Natural killer cell (primary cell): ENCODE measurements around the gene AFG3L2. TPM values are rescaled to one million over a fixed set of nuclear protein-coding genes. Genes with fewer than 3 reads are reported as not detected.

Experiments used
- ATAC-seq, 3 donors: fragments of 150-1000 bp in 2 of 3; fragments of 200-7000 bp in 1 of 3; cut with Tn5 transposase; 1 replicate in 1 of 3; 2 replicates in 2 of 3; pipeline ENCODE4 v1.10.0; 2021; ENCODE audit warnings: mild to moderate bottlenecking in 2 of 3, moderate library complexity in 2 of 3
- DNase-seq, 2 donors: peaks; one replicate each; pipeline versions ENCODE4 v3.0.0 to v3.0.0-alpha.2; 2013 to 2021; ENCODE audit warnings: mixed read lengths in 1 of 2
- H3K27ac ChIP-seq: one replicate; pipeline ENCODE4 v1.5.1; 2013; ENCODE audit warnings: mild to moderate bottlenecking, low read length
- H3K27me3 ChIP-seq: one replicate; pipeline ENCODE4 v1.6.1; 2013; ENCODE audit warnings: low read length; ENCODE audit not compliant: control insufficient read depth, insufficient read depth
- H3K36me3 ChIP-seq: one replicate; pipeline ENCODE4 v1.6.1; 2013; ENCODE audit warnings: low read length; ENCODE audit not compliant: control insufficient read depth, insufficient read depth
- H3K4me1 ChIP-seq: one replicate; pipeline ENCODE4 v1.6.1; 2013; ENCODE audit warnings: low read length; ENCODE audit not compliant: control insufficient read depth, insufficient read depth
- H3K4me3 ChIP-seq: one replicate; pipeline ENCODE4 v1.5.1; 2013; ENCODE audit warnings: low read length
- H3K9me3 ChIP-seq: one replicate; pipeline ENCODE4 v1.6.1; 2013; ENCODE audit warnings: low read length; ENCODE audit not compliant: control insufficient read depth, insufficient read depth
- H3K27ac Mint-ChIP-seq, 2 donors: one replicate each; pipeline ENCODE4 v1.8.0; 2022; ENCODE audit warnings: mild to moderate bottlenecking in 2 of 2, mixed read lengths in 2 of 2, moderate library complexity in 1 of 2
- H3K27me3 Mint-ChIP-seq, 2 donors: one replicate each; pipeline ENCODE4 v1.8.0; 2022; ENCODE audit warnings: low read depth in 2 of 2, mixed read lengths in 2 of 2
- H3K36me3 Mint-ChIP-seq: one replicate; pipeline ENCODE4 v1.8.0; 2022; ENCODE audit warnings: mixed read lengths
- H3K4me1 Mint-ChIP-seq, 2 donors: one replicate each; pipeline ENCODE4 v1.8.0; 2022; ENCODE audit warnings: mixed read lengths in 2 of 2
- H3K4me3 Mint-ChIP-seq: one replicate; pipeline ENCODE4 v1.8.0; 2022; ENCODE audit warnings: mild to moderate bottlenecking, moderate library complexity, mixed read lengths
- H3K9me3 Mint-ChIP-seq, 2 donors: one replicate each; pipeline ENCODE4 v1.8.0; 2022; ENCODE audit warnings: mixed read lengths in 2 of 2
- CTCF ChIP-seq: fragments of 200-600 bp; IDR thresholded peaks from one replicate; pipeline ENCODE4 v1.8.0; 2022; ENCODE audit warnings: antibody characterized with exemption
- WGBS: methylation state at CpG from one replicate; pipeline ENCODE4 v1.1.7; 2013; ENCODE audit warnings: missing lambda C conversion rate; ENCODE audit not compliant: insufficient coverage; 5-methylcytosine and 5-hydroxymethylcytosine counted together
- intact Hi-C: fragments of 100-400 bp; cut with micrococcal nuclease; formaldehyde crosslinking; loops from one replicate; pipeline ENCODE4 v1.14.2; 2022
- total RNA-seq, 4 donors: library from RNA; stranded (reverse); fragments of 120-200 nt in 1 of 4; gene quantifications; one replicate each; pipeline versions ENCODE4 v1.2.3 to v1.2.4, GENCODE V29; 2013 to 2022

The AFG3L2 gene
- total RNA-seq, 3 donors from 2014 or later (not counting 1 experiment from before 2014, with no cell fraction given): 31.9 to 36.4 (median 35.9) TPM

- intact Hi-C loops: no loop called here
Observed at GRCh38 chr18:12310762-12311161, 66.3 kb downstream of the AFG3L2 start.

GRCh38 chr18:12309683-12310198, 67.3 kb downstream of the AFG3L2 start:
- ATAC-seq (no peak), DNase-seq (no peak)
- intact Hi-C loops: no loop called here
- H3K4me1 ChIP-seq: peaks cover 13% of the 10 kb centered on the region
- Mint-ChIP-seq H3K27ac (no peak overlapping the region), H3K27me3 (peaks cover 33 to 42% of the 10 kb centered on the region in 2 donors), H3K9me3 (peaks cover 0 to 4% of the 10 kb centered on the region in 2 donors), H3K4me3 (peak overlapping the region; percentile 68), H3K4me1 (peaks cover 6 to 10% of the 10 kb centered on the region in 2 donors), H3K36me3 (peaks cover 7% of the 10 kb centered on the region)
- no peak overlapping the region for H3K27ac ChIP-seq
- no peaks in the 10 kb centered on the region for H3K9me3 ChIP-seq
- no peak overlapping the region for H3K4me3 ChIP-seq
- peaks cover 17% of the 10 kb centered on the region for H3K27me3 ChIP-seq
- no peak for TF ChIP-seq CTCF
- WGBS: 70% methylated on average over 7 of the region's 7 CpGs
- no peaks in the 10 kb centered on the region for H3K36me3 ChIP-seq

More at GRCh38 chr18:12310762-12311161, 66.3 kb downstream of the AFG3L2 start:
- Mint-ChIP-seq H3K4me3 (no peak overlapping the region), H3K27me3 (peaks cover 26 to 36% of the 10 kb centered on the region in 2 donors), H3K36me3 (peaks cover 7% of the 10 kb centered on the region), H3K27ac (no peak overlapping the region), H3K9me3 (peaks cover 0 to 4% of the 10 kb centered on the region in 2 donors), H3K4me1 (peaks cover 6 to 10% of the 10 kb centered on the region in 2 donors)
- Histone ChIP-seq H3K4me3 (no peak overlapping the region), H3K9me3 (no peaks in the 10 kb centered on the region), H3K27me3 (peaks cover 17% of the 10 kb centered on the region), H3K27ac (no peak overlapping the region), H3K4me1 (peaks cover 13% of the 10 kb centered on the region), H3K36me3 (no peaks in the 10 kb centered on the region)
- no peak for ATAC-seq
- no peak for DNase-seq
- TF ChIP-seq CTCF: no peak
- 88% methylated on average over 6 of the region's 6 CpGs for whole genome bisulfite sequencing

- TF ChIP-seq CTCF: no peak
- Mint-ChIP-seq H3K4me1 (peaks cover 6 to 10% of the 10 kb centered on the region in 2 donors), H3K4me3 (peak overlapping the region; percentile 47), H3K9me3 (peaks cover 0 to 4% of the 10 kb centered on the region in 2 donors), H3K27ac (no peak overlapping the region), H3K27me3 (peaks cover 40 to 48% of the 10 kb centered on the region in 2 donors), H3K36me3 (peaks cover 7% of the 10 kb centered on the region)
- H3K27me3 ChIP-seq: peaks cover 17% of the 10 kb centered on the region
- peak; percentile 34 to 57 (median 43) for ATAC-seq
- DNase-seq: peak in 1 of 2 donors; percentile 19
- 2% methylated on average over 81 of the region's 81 CpGs for WGBS
- H3K4me1 ChIP-seq: peaks cover 13% of the 10 kb centered on the region
- intact Hi-C loops: no loop called here
- H3K36me3 ChIP-seq: no peaks in the 10 kb centered on the region
- H3K9me3 ChIP-seq: no peaks in the 10 kb centered on the region
- H3K27ac ChIP-seq: no peak overlapping the region
- H3K4me3 ChIP-seq: peak overlapping the region; percentile 39
Observed at GRCh38 chr18:12308386-12309100, 68.5 kb downstream of the AFG3L2 start.
